Right atrium auricular region (tissue), 2 donors: ENCODE data around the gene DPF3. TPM values are rescaled to one million over a fixed set of nuclear protein-coding genes. Genes with fewer than 3 reads are reported as not detected.

Experiments used
- DNase-seq: peaks from one replicate; pipeline ENCODE4 v3.0.0-alpha.2; 2019; ENCODE audit warnings: low spot score
- H3K27ac ChIP-seq, 2 donors: fragments of 200-600 bp; sonication (generic); 1 replicate in 1 of 2; 2 replicates in 1 of 2; pipeline ENCODE4 v1.5.1; 2016 to 2019
- H3K27me3 ChIP-seq, 2 donors: fragments of 200-600 bp; sonication (generic); one replicate each; pipeline versions ENCODE4 v1.5.1 to v1.6.0; 2017 to 2019
- H3K36me3 ChIP-seq: fragments of 200-600 bp; sonication (generic); one replicate; pipeline ENCODE4 v1.5.1; 2016
- H3K4me1 ChIP-seq, 2 donors: fragments of 200-600 bp; sonication (generic); one replicate each; pipeline versions ENCODE4 v1.5.1 to v1.6.0; 2017 to 2019
- H3K4me3 ChIP-seq, 2 donors: fragments of 200-600 bp; sonication (generic); 1 replicate in 1 of 2; 2 replicates in 1 of 2; pipeline ENCODE4 v1.5.1; 2017 to 2019; ENCODE audit warnings: mild to moderate bottlenecking in 1 of 2, moderate library complexity in 1 of 2
- H3K9me3 ChIP-seq, 2 donors: fragments of 200-600 bp; sonication (generic); one replicate each; pipeline ENCODE4 v1.5.1; 2019
- CTCF ChIP-seq, 2 donors: fragments of 200-600 bp; sonication (generic); IDR thresholded peaks; one replicate each; pipeline ENCODE4 v1.5.1; 2019; ENCODE audit warnings: antibody characterized with exemption in 2 of 2
- total RNA-seq, 2 donors: library from RNA; depleted of rRNA; stranded (reverse); fragments of >200 nt; gene quantifications; one replicate each; pipeline ENCODE4 v1.1.0, GENCODE V29; 2016

Gene DPF3
- total RNA-seq, 2 donors from 2014 or later, result 14.7 to 26.6 TPM

- H3K27ac ChIP-seq, result peak overlapping the region; percentile 38 to 44
Measured at GRCh38 chr14:72699852-72700257, 194.0 kb downstream of the DPF3 start.

GRCh38 chr14:72699443-72699842 lies 194.5 kb downstream of the DPF3 start:
- Histone ChIP-seq H3K27ac (peak overlapping the region in 1 of 2 donors; percentile 44), H3K9me3 (no peaks in the 10 kb centered on the region), H3K27me3 (no peaks in the 10 kb centered on the region), H3K36me3 (no peaks in the 10 kb centered on the region), H3K4me1 (peaks cover 0 to 34% of the 10 kb centered on the region in 2 donors), H3K4me3 (no peak overlapping the region)
- no peak for TF ChIP-seq CTCF (IDR thresholded peaks at IDR 0.05)
- no peak for DNase-seq

More at GRCh38 chr14:72699852-72700257, 194.0 kb downstream of the DPF3 start:
- no peak for TF ChIP-seq CTCF (IDR thresholded peaks at IDR 0.05)
- Histone ChIP-seq H3K36me3 (no peaks in the 10 kb centered on the region), H3K4me1 (peaks cover 0 to 34% of the 10 kb centered on the region in 2 donors), H3K4me3 (no peak overlapping the region), H3K27me3 (no peaks in the 10 kb centered on the region), H3K9me3 (no peaks in the 10 kb centered on the region)
- DNase-seq, result no peak

- DNase-seq, result no peak
- TF ChIP-seq CTCF (IDR thresholded peaks at IDR 0.05), result no peak
Measured at GRCh38 chr14:72692696-72693095, 201.2 kb downstream of the DPF3 start.

GRCh38 chr14:72690324-72690723 lies 203.6 kb downstream of the DPF3 start:
- TF ChIP-seq CTCF (IDR thresholded peaks at IDR 0.05), result no peak
- no peak for DNase-seq
- Histone ChIP-seq H3K4me3 (no peak overlapping the region), H3K27me3 (no peaks in the 10 kb centered on the region), H3K36me3 (peaks cover 11% of the 10 kb centered on the region), H3K4me1 (no peaks in the 10 kb centered on the region), H3K27ac (no peak overlapping the region), H3K9me3 (no peaks in the 10 kb centered on the region)

More at GRCh38 chr14:72692696-72693095, 201.2 kb downstream of the DPF3 start:
- no peaks in the 10 kb centered on the region for H3K4me1 ChIP-seq
- H3K4me3 ChIP-seq, result no peak overlapping the region
- no peaks in the 10 kb centered on the region for H3K27me3 ChIP-seq
- peaks cover 11% of the 10 kb centered on the region for H3K36me3 ChIP-seq
- H3K9me3 ChIP-seq, result no peaks in the 10 kb centered on the region
- peak overlapping the region in 1 of 2 donors; percentile 28 for H3K27ac ChIP-seq

GRCh38 chr14:72688990-72689671 lies 204.8 kb downstream of the DPF3 start:
- Histone ChIP-seq H3K36me3 (peaks cover 11% of the 10 kb centered on the region), H3K4me3 (no peak overlapping the region), H3K27me3 (no peaks in the 10 kb centered on the region), H3K9me3 (no peaks in the 10 kb centered on the region), H3K27ac (no peak overlapping the region), H3K4me1 (no peaks in the 10 kb centered on the region)
- no peak for TF ChIP-seq CTCF (IDR thresholded peaks at IDR 0.05)
- no peak for DNase-seq

GRCh38 chr14:72686832-72687231 lies 207.1 kb downstream of the DPF3 start:
- no peak overlapping the region for H3K27ac ChIP-seq
- no peak for TF ChIP-seq CTCF (IDR thresholded peaks at IDR 0.05)
- H3K9me3 ChIP-seq, result no peaks in the 10 kb centered on the region
- no peaks in the 10 kb centered on the region for H3K4me1 ChIP-seq
- DNase-seq, result no peak
- no peaks in the 10 kb centered on the region for H3K27me3 ChIP-seq
- peaks cover 2% of the 10 kb centered on the region for H3K36me3 ChIP-seq
- no peak overlapping the region for H3K4me3 ChIP-seq
